Peyer's patch (tissue), 4 donors: ENCODE measurements around the gene SEMA5A.

Source experiments
- POLR2A ChIP-seq, 2 donors: fragments of 450-650 bp; IDR thresholded peaks; one replicate each; pipeline ENCODE4 v1.5.1; 2017; ENCODE audit warnings: antibody characterized with exemption in 2 of 2, mild to moderate bottlenecking in 2 of 2, moderate library complexity in 2 of 2
- TF ChIP-seq, protein P1 (sequence below), 6 experiments: fragments of 450-650 bp in 4 of 6; fragments of 200-600 bp in 2 of 6; sonication (generic) in 1 of 6; IDR thresholded peaks; one replicate each; pipeline ENCODE4 v1.5.1; 2017 to 2019; ENCODE audit warnings: antibody characterized with exemption in 6 of 6, mild to moderate bottlenecking in 3 of 6, moderate library complexity in 1 of 6

DNA sequence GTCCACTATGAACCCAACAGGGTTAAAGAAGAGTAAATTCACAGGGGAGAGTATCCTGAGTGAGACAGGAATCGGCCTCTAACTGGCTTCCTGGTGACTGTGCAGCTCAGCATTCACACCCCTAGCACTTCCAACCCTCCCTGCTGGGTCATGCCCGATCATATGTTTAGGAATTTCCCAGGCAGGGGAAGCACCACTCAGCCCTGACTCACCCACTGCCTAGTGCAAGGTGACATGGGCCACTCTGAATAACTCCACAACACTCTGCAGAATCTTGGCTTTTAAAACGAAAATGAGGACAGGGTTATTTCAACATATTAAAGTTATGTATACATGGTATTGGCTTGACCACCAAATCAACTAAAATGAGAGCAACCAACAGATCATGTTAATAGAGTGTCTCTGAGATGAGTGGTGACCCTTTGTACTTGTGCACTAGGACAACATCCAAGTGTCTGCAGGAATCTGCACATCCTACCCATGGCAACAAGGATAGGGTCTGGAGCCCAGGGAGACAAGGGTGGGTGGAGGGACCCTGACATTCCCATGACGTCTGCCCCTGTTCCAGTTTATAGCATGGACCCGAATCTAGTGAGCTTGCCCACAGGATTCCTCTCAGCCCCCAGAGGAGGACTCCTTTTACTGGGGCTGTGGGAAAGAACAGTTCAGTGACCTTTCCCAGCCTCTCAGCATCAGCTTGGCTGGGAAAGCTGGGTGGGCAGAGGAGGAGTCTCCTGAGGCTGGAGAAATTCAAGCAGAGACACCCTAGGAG lies 485.8 kb downstream of the SEMA5A start:
- TF ChIP-seq, protein P1, sequence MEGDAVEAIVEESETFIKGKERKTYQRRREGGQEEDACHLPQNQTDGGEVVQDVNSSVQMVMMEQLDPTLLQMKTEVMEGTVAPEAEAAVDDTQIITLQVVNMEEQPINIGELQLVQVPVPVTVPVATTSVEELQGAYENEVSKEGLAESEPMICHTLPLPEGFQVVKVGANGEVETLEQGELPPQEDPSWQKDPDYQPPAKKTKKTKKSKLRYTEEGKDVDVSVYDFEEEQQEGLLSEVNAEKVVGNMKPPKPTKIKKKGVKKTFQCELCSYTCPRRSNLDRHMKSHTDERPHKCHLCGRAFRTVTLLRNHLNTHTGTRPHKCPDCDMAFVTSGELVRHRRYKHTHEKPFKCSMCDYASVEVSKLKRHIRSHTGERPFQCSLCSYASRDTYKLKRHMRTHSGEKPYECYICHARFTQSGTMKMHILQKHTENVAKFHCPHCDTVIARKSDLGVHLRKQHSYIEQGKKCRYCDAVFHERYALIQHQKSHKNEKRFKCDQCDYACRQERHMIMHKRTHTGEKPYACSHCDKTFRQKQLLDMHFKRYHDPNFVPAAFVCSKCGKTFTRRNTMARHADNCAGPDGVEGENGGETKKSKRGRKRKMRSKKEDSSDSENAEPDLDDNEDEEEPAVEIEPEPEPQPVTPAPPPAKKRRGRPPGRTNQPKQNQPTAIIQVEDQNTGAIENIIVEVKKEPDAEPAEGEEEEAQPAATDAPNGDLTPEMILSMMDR (IDR thresholded peaks at IDR 0.05) = no peak
- no peak for TF ChIP-seq POLR2A (IDR thresholded peaks at IDR 0.05)
